KMS-11 (cell line): ENCODE results near the gene SH3BP2.

Experiments used
- H2AFZ ChIP-seq: fragments of 200-600 bp; sonication (generic); 2 replicates; pipeline ENCODE4 v1.6.1; 2016; ENCODE audit warnings: antibody characterized with exemption, mixed run types, low read depth
- H3K27ac ChIP-seq: fragments of 200-600 bp; sonication (generic); 2 replicates; pipeline ENCODE4 v1.6.1; 2016; ENCODE audit warnings: mild to moderate bottlenecking, mixed run types
- H3K27me3 ChIP-seq: fragments of 200-600 bp; sonication (generic); 2 replicates; pipeline ENCODE4 v1.6.1; 2017; ENCODE audit warnings: mild to moderate bottlenecking, low read depth, mixed run types, moderate library complexity; ENCODE audit not compliant: insufficient read depth
- H3K36me3 ChIP-seq: fragments of 200-600 bp; sonication (generic); 2 replicates; pipeline ENCODE4 v1.6.1; 2017; ENCODE audit warnings: mild to moderate bottlenecking, mixed run types; ENCODE audit not compliant: insufficient read depth
- H3K4me1 ChIP-seq: fragments of 200-600 bp; sonication (generic); 2 replicates; pipeline ENCODE4 v1.6.1; 2016; ENCODE audit warnings: mild to moderate bottlenecking, low read depth, mixed run types; ENCODE audit not compliant: poor library complexity, severe bottlenecking
- H3K4me2 ChIP-seq: fragments of 200-600 bp; sonication (generic); 2 replicates; pipeline ENCODE4 v1.7.0; 2016; ENCODE audit warnings: mild to moderate bottlenecking, mixed run types
- H3K4me3 ChIP-seq: fragments of 200-600 bp; sonication (generic); IDR thresholded peaks from 2 replicates; pipeline ENCODE4 v1.6.1; 2017; ENCODE audit warnings: low read depth, low read length, mixed read lengths; ENCODE audit not compliant: insufficient read depth
- H3K79me2 ChIP-seq: fragments of 200-600 bp; sonication (generic); 2 replicates; pipeline ENCODE4 v1.6.1; 2016; ENCODE audit warnings: low read depth, mixed run types; ENCODE audit not compliant: insufficient read depth
- H3K9ac ChIP-seq: fragments of 200-600 bp; sonication (generic); 2 replicates; pipeline ENCODE4 v1.6.1; 2016; ENCODE audit warnings: mild to moderate bottlenecking, mixed run types
- H4K20me1 ChIP-seq: fragments of 200-600 bp; sonication (generic); 2 replicates; pipeline ENCODE4 v1.6.1; 2016; ENCODE audit warnings: mild to moderate bottlenecking, mixed run types; ENCODE audit not compliant: insufficient read depth
- TF ChIP-seq, protein P1 (sequence below): fragments of 200-600 bp; sonication (generic); conservative IDR thresholded peaks from 2 replicates; pipeline ENCODE4 v1.6.1; 2017; ENCODE audit warnings: low read depth, mild to moderate bottlenecking, antibody characterized with exemption, low read length, moderate library complexity, mixed read lengths

The SH3BP2 gene

GRCh38 chr4:2814627-2815270 is 21.9 kb downstream of the SH3BP2 start:
- peaks cover 10% of the 10 kb centered on the region; the same call in 1 of the 2 replicates for H3K79me2 ChIP-seq
- H2AFZ ChIP-seq, result no peak overlapping the region
- H3K9ac ChIP-seq, result no peak overlapping the region
- H3K4me3 ChIP-seq, result no peak overlapping the region
- no peaks in the 10 kb centered on the region for H3K27me3 ChIP-seq
- no peak overlapping the region for H3K4me2 ChIP-seq
- no peak overlapping the region for H3K27ac ChIP-seq
- peaks cover 8% of the 10 kb centered on the region for H3K4me1 ChIP-seq
- TF ChIP-seq, protein P1, sequence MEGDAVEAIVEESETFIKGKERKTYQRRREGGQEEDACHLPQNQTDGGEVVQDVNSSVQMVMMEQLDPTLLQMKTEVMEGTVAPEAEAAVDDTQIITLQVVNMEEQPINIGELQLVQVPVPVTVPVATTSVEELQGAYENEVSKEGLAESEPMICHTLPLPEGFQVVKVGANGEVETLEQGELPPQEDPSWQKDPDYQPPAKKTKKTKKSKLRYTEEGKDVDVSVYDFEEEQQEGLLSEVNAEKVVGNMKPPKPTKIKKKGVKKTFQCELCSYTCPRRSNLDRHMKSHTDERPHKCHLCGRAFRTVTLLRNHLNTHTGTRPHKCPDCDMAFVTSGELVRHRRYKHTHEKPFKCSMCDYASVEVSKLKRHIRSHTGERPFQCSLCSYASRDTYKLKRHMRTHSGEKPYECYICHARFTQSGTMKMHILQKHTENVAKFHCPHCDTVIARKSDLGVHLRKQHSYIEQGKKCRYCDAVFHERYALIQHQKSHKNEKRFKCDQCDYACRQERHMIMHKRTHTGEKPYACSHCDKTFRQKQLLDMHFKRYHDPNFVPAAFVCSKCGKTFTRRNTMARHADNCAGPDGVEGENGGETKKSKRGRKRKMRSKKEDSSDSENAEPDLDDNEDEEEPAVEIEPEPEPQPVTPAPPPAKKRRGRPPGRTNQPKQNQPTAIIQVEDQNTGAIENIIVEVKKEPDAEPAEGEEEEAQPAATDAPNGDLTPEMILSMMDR, result no peak
- H3K36me3 ChIP-seq, result no peaks in the 10 kb centered on the region
- H4K20me1 ChIP-seq, result no peaks in the 10 kb centered on the region

DNA sequence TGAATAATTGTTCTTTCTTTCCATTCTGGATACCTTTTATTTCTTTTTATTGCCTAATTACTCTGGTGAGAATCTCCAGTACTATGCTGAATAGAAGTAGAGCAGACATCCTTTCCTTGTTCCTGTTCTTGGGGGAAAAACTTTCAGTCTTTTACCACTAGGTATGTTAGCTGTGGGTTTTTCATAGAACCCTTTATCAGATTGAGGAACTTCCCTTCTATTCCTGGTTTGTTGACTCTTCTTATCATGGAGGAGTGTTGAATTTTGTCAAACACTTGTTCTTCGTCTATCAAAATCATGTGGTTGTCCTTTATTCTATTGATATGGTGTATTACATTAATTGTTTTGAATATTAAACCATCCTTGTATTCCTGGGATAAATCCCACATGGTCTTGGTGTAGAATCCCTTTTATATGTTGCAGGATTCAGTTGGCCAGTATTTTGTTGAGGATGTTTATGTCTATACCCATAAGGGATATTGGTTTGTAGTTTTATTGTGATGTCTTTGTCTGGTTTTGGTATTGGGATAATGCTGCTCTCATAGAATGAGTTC is 23.6 kb downstream of the SH3BP2 start:
- TF ChIP-seq, protein P1, result no peak
- Histone ChIP-seq H3K4me3 (no peak overlapping the region), H4K20me1 (no peaks in the 10 kb centered on the region), H3K9ac (no peak overlapping the region), H3K27ac (no peak overlapping the region), H3K36me3 (no peaks in the 10 kb centered on the region), H3K79me2 (peaks cover 10% of the 10 kb centered on the region; the same call in 1 of the 2 replicates), H3K4me1 (peaks cover under 1% of the 10 kb centered on the region), H3K4me2 (no peak overlapping the region), H3K27me3 (no peaks in the 10 kb centered on the region), H2AFZ (no peak overlapping the region)

DNA sequence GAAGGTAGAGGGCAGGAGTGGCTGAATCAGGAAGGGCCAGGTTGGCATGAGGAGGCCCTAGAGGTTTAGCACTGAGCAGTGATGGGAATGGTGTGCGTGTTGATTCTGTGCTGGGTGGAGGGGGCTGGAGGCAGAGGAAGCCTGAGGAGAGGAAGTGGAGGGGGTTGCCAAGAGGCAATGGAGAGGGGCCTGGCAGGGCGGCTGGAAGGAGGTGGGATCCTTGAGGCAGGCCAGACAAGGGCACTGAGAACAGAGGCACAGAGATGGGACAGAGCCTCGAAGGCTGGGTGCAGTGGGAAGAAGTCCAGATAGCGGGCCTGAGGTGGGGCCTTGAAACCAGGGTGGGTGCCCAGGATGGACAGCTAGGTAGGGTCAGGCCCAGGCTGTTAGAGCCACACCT is 24.3 kb downstream of the SH3BP2 start:
- Histone ChIP-seq H3K9ac (no peak overlapping the region), H3K4me1 (no peaks in the 10 kb centered on the region), H3K27ac (no peak overlapping the region), H3K79me2 (peaks cover 10% of the 10 kb centered on the region; the same call in 1 of the 2 replicates), H2AFZ (no peak overlapping the region), H3K27me3 (no peaks in the 10 kb centered on the region), H3K4me3 (no peak overlapping the region), H3K4me2 (no peak overlapping the region), H4K20me1 (no peaks in the 10 kb centered on the region), H3K36me3 (no peaks in the 10 kb centered on the region)
- TF ChIP-seq, protein P1, result no peak

DNA sequence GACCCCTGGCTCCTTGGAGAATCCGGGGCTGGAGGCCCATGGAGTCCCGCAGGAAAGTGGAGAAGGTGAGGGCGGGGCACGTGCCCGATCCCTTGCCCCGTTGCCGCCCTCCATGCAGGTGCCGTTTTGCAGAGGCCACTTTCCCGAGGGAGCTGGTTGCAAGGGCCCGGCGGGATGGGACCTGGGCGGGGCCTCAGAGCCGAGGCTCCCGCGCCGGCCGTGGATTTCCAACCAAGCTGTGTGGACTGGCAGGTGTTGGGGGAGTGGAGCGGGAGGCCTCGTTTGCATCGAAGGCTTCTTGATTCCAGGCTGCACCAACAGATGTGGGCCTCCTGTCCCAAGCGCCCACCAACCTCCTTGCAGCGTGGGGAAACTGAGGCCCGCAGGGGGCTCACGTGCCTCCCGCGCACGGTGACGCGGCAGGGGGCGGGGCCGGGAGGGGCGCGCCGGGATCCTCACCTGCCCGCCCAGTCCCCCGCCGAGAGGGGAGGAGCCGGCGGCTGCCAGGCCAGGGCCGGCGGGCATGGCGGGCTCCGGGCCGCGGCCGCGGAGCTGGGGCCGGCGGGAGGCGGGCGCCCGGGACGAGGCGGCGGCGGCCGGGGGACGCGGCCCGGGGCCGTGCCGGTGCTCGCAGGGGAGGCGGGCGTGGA is 24.9 kb downstream of the SH3BP2 start:
- Histone ChIP-seq H4K20me1 (no peaks in the 10 kb centered on the region), H2AFZ (no peak overlapping the region), H3K4me3 (no peak overlapping the region), H3K27ac (no peak overlapping the region), H3K27me3 (no peaks in the 10 kb centered on the region), H3K4me2 (no peak overlapping the region), H3K79me2 (peaks cover 9% of the 10 kb centered on the region; the same call in 1 of the 2 replicates), H3K4me1 (no peaks in the 10 kb centered on the region), H3K36me3 (no peaks in the 10 kb centered on the region), H3K9ac (no peak overlapping the region)
- TF ChIP-seq, protein P1, result no peak
